Measurements from ENCODE around the gene EDEM3.

GRCh38 chr1:184775329-184775728 is 20.7 kb upstream of the EDEM3 start:
- no peak for TF ChIP-seq EZH2phosphoT487 (IDR thresholded peaks at IDR 0.05; ENCODE audit: borderline replicate concordance)
- TF ChIP-seq, protein P1, sequence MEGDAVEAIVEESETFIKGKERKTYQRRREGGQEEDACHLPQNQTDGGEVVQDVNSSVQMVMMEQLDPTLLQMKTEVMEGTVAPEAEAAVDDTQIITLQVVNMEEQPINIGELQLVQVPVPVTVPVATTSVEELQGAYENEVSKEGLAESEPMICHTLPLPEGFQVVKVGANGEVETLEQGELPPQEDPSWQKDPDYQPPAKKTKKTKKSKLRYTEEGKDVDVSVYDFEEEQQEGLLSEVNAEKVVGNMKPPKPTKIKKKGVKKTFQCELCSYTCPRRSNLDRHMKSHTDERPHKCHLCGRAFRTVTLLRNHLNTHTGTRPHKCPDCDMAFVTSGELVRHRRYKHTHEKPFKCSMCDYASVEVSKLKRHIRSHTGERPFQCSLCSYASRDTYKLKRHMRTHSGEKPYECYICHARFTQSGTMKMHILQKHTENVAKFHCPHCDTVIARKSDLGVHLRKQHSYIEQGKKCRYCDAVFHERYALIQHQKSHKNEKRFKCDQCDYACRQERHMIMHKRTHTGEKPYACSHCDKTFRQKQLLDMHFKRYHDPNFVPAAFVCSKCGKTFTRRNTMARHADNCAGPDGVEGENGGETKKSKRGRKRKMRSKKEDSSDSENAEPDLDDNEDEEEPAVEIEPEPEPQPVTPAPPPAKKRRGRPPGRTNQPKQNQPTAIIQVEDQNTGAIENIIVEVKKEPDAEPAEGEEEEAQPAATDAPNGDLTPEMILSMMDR (conservative IDR thresholded peaks at IDR 0.05; ENCODE audit: low read length) = no peak

Data from Loucy (cell line).